NCI-H460 (cell line): ENCODE measurements around the gene HOXD13. TPM values are rescaled to one million over a fixed set of nuclear protein-coding genes. Genes with fewer than 3 reads are reported as not detected.

Experiments
- DNase-seq: peaks from one replicate; pipeline ENCODE4 v3.0.0-alpha.2; 2016; ENCODE audit warnings: low read depth; ENCODE audit errors: extremely low read depth
- total RNA-seq: library from RNA; depleted of rRNA; stranded (reverse); fragments of >200 nt; shearing (Covaris generic); gene quantifications from 2 replicates; pipeline ENCODE4 v1.2.3, GENCODE V29; 2014

HOXD13 gene
- total RNA-seq, 1 experiment from 2014 or later: 4.7 TPM

DNA sequence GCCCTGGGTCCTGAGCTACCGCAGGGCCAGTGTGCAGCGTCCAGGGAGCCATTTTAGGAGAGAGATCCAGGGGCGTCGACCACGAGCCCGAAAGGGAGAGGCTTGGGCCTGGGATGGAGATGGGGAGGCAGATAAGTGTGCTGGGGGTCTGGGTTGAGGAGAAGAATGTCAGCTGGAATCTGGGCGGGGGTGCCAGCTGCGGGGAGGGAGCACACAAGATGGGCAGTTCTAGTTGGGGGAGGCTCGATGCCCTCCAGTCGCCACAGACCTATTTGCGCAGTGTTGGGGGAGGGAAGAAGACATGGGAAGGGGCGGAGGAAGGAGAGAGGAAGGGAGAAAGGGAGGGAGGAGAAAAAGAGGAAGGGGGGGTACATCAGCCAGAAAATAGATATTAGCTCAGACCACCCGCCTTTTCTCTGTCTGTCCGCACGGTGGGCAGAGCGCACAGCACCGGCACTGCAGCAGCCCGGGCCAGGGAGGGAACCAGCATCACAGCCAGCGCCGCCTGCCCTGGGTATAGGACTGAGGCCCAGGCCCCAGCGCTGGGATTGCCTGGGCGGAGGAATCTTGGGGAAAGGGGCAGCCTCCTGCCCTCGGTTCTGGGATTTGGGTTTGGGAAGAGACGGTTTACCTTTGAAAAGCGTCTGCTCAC is 12.7 kb downstream of the HOXD13 start:
- no peak for DNase-seq

GRCh38 chr2:176105730-176106580 is 13.4 kb downstream of the HOXD13 start:
- DNase-seq: no peak

DNA sequence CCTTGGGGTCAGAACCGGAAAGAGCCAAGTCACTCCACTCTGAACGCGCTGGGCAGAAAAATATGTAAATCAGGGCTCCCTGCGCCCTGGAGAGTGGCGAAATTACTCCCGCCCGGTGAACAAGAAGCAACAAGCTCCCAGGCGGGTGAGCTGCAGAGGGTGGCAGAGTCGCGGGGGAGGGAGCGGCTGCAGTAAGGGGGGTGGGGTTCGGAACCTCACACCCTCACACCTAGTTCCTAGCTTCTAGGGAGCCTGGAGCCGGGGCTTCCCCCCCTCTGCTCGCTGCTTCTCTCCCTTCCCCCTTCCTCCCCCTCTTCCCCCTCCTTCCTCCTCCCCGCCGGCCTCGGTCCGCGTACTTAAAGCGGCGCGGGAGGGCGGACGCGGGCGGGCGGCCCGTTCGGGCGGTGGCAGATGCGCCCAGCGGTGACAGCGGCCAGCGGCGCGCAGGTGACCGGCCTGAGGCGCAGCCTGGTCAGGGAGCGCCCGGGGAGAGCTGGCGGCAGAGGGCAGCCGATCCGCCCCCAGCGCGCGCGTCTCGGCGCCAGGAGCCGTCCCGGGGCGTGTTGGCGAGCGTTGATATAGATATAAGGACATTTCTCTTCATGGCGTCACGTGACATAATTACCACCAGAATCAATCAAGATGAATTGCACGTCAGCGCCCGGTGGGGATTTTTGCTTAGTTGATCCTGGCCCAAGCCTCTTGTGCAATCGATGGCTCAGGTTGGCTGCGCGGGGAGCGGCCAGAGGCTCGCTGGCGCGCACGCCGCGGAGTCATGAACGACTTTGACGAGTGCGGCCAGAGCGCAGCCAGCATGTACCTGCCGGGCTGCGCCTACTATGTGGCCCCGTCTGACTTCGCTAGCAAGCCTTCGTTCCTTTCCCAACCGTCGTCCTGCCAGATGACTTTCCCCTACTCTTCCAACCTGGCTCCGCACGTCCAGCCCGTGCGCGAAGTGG is 14.3 kb downstream of the HOXD13 start, which contains the start of gene HOXD11:
TSS of gene HOXD11 (plus strand) at position 700 of the 959 bp plus-strand sequence. CDS start at position 776, 76 bp downstream.
- no peak for DNase-seq

- DNase-seq: no peak
These were observed 15.2 kb downstream of the HOXD13 start for GRCh38 chr2:176107731-176108181.

- DNase-seq: no peak
These were observed 16.8 kb downstream of the HOXD13 start for GRCh38 chr2:176109192-176109901.

DNA sequence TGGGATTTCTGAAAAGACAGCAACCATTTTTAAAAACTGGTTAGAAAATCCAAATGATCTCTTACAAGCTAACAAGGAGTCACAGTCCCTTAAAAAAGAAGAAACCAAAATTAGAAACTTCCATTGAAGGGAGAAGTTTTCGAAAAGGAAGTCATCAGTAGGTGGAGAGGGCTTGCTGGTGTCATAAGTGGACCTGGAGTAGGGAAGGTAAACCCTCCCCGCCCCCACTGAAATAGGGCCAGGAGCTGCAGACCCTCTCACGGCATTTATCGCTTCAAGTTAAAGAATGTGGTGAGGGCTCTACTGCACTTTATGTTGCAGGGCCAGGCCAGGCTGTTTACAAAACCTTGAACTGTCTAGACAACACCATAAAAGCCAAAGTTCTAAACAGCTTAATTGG is 17.4 kb downstream of the HOXD13 start:
- no peak for DNase-seq

DNA sequence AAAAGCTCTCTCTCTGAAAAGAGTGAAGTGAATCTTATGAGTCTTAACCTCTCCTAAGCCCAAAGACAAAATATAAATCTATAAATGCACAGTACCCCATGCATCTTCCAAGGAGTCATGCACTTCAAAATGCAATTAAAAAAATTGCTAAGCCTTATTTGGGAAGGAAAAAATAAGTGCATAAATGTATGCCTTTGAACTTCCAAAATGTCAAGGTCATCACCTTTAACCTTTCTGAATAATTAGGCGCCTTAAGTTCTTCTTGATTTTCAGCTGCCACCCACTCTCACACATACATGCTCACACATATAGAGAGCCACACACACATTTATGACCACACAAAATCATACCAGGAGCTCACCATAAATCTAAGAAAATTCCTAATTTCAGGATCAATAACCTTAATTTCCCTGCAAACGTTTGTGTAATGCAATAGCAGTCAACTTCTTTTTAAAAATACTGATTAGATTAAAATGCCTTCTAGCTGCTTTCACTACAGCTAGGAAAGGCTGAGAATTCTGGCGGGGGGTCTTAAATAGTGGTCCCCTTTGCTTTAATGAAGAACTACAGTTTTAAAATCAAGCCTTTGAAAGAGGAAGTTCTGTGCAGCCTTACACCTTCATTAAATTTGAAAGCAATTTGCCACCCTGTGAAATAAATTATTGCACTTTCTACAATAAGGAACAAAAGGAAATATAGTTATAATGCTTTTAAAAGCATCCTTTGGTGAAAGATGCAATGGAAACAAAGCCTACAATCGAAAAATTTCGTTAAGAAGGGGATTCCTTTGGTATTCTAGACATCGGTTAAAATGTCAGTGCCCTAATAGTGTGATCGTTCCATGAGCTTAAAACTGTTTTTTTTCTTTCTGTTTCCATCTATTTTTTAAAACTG is 18.1 kb downstream of the HOXD13 start:
- DNase-seq: no peak

- DNase-seq: peak; percentile 55
These were observed 18.8 kb downstream of the HOXD13 start for GRCh38 chr2:176111309-176111663.

DNA sequence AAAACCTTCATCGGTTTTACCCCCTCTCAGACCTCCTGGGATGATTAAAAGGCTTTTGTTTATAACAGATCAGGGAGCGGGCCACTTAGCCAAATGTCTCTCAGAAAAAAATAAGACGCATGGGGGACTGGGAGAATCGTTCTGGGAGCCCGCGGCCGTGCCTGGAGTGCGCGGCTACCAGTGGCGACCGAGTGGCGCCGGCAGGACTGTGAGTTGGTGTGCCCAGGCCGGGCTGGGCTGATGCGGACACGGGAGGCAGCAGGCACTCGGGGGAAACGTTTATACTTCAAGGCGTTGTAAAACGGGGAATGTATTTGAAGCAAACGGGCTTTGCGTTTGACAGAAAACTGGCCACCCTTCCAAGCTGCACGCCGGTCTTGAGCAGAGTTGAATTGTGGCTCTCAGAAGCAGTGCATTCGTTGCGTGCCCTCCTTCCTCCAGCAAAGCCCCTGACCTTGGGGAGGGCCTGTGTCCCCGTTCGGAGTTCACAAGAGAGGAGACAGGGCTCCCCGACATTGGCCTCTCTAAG is 19.4 kb downstream of the HOXD13 start:
- DNase-seq: no peak

DNA sequence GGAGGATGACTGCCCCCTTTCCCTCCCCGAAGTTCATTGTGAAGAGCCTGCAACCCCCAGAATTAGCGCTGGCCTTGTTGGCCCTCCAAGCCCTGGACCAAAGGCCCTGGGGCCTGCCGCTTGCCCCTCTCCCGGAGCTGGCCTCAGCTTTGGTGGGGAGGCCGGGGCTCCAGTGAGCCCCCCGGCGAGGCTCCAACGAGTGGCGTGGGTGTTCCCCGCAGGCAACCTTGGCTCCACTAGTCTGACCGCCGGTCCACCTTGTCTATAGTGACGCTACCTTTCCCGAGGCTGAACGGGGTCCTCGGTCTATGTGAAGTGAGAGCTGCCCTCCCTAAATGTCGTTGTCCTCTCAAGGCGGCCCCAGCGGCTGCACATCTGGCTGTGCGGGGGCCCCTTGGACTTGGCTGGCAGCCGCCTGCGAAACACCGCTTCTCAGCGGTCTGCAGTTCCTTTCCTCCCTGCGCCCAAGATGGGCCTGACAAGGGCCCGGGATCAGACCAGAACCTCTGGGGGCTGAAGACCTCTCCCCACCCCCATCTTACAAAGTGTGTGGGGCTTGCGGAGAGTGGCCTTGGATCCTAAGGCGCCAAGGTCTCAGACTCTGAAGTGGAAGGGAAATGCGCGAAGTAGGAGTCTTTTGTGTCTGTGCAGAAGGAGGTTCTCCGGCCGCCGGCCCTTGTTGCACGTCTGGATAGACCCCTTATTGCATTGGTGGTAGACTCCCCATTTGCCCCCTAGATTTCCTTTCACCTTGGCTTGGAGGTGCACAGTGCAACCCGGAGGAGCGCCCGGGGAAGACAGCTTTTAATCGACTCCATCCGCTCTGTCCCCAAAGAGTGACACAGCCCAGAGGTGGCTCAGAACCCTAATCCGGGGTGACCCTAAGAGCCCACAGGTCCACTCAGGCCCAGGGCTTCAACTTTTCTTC is 20.1 kb downstream of the HOXD13 start:
- no peak for DNase-seq

DNA sequence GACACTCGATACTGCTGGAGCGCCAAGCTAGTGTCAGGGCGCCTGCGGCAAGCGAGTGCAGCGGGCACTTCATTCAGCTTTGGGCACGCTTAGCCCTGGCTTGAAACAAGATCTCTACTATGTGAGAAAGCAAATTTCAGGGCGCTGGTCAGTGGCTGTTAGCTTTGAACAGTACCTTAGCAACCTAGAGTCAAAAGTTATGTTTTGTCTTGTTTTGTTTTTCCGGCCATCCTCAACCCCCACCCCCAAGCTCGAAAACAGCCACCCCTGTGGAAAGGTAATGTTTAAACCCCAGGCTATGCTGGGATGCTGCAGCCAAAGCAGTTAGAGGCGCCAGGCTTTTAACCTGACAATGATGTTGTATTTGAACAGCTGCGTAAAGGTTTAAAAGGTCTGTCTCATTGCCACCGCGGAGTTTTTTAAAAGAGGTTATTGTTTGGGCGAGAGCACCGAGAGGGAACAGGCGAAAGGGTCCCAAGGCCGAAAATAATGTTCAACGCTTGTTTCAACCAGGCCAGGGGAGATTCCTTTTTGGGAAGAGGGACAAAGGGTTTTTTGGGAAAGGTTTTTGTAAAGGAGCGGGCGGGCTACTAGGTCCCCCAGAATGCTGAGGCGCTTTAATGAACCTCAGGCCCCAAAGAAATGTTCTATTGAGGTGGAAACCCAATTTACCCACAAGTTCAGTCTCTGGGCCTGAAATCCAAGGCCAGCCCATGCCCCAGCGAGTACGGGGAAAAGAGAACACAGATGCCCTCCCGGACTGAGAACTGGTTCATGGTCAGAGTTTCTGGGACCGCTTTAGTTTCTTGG is 21.8 kb downstream of the HOXD13 start:
- no peak for DNase-seq

GRCh38 chr2:176114930-176115625 is 22.6 kb downstream of the HOXD13 start:
- DNase-seq: no peak

DNA sequence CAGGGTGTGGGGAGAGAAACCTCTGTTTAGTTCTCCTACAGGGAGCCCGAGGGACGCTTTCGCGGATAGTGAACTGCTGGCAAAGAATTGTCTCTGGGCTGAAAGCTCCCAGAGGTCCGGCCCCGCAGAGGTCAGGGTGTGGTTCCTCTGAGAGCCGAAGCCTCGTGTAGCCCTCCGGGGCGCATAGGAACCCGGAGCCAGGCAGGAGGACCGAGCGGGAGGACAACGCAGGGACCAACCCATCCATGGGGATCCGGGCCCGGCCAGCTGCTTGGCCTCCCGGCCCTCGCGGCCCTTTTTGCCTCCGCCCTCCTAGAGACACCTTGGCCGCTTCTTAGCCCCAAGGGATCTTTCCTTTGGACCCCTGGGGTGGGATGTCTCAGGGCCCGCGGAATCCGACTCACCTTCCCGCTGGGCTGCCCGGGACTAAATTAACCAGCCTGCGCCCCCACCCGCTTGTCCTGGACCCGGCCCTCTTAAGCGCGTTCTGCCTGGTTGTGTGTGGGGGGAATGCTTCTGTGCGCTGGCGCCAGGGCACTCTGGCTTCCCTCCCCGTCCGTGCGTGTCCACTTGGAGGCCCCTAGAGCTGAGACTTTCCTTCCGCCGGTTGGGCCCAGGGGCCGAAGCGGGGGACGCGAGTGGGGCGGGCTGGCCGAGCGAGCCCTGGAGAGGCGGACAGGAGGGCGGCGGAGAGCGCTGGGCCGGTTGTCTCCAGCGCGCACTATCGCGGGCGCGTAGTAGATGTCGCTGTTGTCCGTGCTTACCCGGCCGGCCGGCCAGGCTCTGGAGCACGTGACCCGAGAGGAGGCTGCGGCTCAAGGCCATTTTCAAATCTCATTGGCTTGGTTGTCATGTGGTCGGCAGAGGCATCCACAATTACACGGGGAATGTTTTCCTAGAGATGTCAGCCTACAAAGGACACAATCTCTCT is 23.6 kb downstream of the HOXD13 start, which contains the start of gene HOXD10:
TSS of gene HOXD10 (plus strand) at position 896 of the 931 bp plus-strand sequence. CDS start 56 bp downstream, outside the sequence.
- DNase-seq: no peak

DNA sequence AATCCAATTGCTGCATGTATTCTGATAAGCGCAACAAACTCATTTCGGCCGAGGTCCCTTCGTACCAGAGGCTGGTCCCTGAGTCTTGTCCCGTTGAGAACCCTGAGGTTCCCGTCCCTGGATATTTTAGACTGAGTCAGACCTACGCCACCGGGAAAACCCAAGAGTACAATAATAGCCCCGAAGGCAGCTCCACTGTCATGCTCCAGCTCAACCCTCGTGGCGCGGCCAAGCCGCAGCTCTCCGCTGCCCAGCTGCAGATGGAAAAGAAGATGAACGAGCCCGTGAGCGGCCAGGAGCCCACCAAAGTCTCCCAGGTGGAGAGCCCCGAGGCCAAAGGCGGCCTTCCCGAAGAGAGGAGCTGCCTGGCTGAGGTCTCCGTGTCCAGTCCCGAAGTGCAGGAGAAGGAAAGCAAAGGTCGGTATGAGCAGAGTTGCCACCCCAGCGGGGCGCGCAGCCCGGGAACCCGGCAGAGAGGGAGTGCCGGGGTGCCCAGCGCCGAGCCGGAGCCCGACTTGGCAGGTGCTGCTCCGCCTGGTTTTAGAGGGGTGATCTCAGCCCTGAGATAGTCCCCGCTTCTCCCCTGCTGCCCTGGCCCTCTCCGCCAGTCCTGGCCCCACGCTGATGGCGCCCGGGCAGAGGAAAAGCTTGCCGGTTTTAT is 24.8 kb downstream of the HOXD13 start:
- no peak for DNase-seq
